ENCODE data around the gene SPATA6. TPM values are rescaled to one million over a fixed set of nuclear protein-coding genes. Genes with fewer than 3 reads are reported as not detected.

SPATA6 gene
- total RNA-seq, 1 experiment from 2014 or later, result not detected

DNA sequence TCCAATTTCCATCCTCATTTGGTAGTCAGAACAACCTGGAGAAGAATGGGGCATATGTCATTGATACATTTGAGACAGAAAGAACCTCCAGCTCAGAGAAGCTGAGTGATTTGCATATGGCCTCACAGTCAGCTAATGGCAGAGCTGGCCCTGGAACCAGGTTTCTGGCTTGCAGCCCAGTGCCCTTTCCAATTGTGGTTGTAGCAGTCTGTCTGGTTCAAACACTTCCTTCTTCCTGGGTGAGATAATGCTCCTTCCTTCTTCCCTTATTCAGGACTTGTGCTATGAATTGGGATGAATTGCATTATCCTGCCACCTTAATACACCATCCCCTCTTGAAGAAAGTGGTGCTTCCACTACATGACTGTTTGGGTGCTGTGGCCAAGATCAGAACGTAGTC is 225.3 kb downstream of the SPATA6 start:
- Histone ChIP-seq H3K36me3 (no peaks in the 10 kb centered on the region), H3K27me3 (replicated peaks) (no peaks in the 10 kb centered on the region), H3K27ac (no peak overlapping the region), H3K9me3 (replicated peaks) (no peaks in the 10 kb centered on the region), H3K4me1 (replicated peaks) (no peaks in the 10 kb centered on the region), H3K4me3 (no peak overlapping the region)
- DNase-seq (ENCODE audit: low read depth in 1 of 2, low spot score in 2 of 2), result no peak

Other genes with a start within 250 kb of the SPATA6 start
- gene SLC5A9, start 249.5 kb downstream of the SPATA6 start, total RNA-seq (2014; rRNA removed; shearing (Covaris generic)), result not detected in 2 replicates